Measurements from ENCODE around the gene DVL1. TPM values are rescaled to one million over a fixed set of nuclear protein-coding genes. Genes with fewer than 3 reads are reported as not detected.

DVL1 gene
- total RNA-seq, 3 donors from 2014 or later (not counting 1 experiment from before 2014, with no cell fraction given), result 33.8 to 41.9 (median 35.6) TPM

DNA sequence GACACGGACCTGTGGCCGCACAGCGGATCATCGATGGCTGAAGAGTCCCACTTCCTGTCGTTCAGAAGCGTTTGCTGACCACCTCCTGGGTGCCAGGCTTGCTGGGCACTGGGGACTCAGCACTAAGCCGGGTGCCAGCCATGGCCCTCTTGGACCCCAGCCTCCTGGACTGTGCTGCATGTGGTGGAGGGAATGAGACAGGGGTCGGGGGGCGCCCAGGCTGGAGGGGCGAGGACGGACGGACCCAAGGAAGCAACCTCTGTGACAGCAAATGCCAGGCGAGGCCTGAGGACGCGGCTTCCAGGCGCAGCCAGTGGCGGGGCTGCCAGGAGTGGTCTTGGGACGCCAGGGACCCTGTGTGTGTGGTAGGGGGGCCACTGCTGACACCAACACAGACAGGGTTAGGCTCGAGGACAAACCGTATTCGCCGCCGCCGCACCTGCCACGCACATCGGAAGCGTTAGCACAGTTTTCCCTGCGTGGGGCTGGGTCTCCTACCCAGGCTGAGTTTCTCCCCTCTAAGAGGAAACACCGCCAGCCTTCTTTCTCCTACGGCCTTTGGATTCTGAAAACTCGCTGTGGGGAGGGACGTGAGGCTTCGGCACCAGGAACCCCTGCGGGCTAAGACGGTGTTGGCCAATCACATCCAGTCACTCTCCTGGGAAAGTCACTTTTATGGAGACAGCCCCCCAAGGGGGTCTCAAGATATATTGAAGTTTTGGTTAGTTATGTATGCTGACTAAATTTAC lies 12.2 kb upstream of the DVL1 start:
- H3K9me3 ChIP-seq (ENCODE audit: control insufficient read depth, insufficient read depth, low read length), result no peaks in the 10 kb centered on the region
- H3K4me1 ChIP-seq (ENCODE audit: control insufficient read depth, insufficient read depth, low read length), result peaks cover 13% of the 10 kb centered on the region
- Mint-ChIP-seq H3K27me3 (ENCODE audit: low read depth in 2 of 2) (peaks cover 12 to 17% of the 10 kb centered on the region in 2 donors), H3K9me3 (no peaks in the 10 kb centered on the region), H3K4me1 (peaks cover 0 to 11% of the 10 kb centered on the region in 2 donors), H3K27ac (no peak overlapping the region), H3K36me3 (no peaks in the 10 kb centered on the region), H3K4me3 (no peak overlapping the region)
- WGBS (ENCODE audit: insufficient coverage), result 78% methylated on average over 31 of the region's 35 CpGs
- TF ChIP-seq, protein P1, sequence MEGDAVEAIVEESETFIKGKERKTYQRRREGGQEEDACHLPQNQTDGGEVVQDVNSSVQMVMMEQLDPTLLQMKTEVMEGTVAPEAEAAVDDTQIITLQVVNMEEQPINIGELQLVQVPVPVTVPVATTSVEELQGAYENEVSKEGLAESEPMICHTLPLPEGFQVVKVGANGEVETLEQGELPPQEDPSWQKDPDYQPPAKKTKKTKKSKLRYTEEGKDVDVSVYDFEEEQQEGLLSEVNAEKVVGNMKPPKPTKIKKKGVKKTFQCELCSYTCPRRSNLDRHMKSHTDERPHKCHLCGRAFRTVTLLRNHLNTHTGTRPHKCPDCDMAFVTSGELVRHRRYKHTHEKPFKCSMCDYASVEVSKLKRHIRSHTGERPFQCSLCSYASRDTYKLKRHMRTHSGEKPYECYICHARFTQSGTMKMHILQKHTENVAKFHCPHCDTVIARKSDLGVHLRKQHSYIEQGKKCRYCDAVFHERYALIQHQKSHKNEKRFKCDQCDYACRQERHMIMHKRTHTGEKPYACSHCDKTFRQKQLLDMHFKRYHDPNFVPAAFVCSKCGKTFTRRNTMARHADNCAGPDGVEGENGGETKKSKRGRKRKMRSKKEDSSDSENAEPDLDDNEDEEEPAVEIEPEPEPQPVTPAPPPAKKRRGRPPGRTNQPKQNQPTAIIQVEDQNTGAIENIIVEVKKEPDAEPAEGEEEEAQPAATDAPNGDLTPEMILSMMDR (IDR thresholded peaks at IDR 0.05), result no peak
- no peaks in the 10 kb centered on the region for H3K36me3 ChIP-seq (ENCODE audit: control insufficient read depth, insufficient read depth, low read length)
- no peak for ATAC-seq
- no peak for DNase-seq
- H3K27me3 ChIP-seq (ENCODE audit: control insufficient read depth, insufficient read depth, low read length), result peaks cover 23% of the 10 kb centered on the region
- no peak overlapping the region for H3K4me3 ChIP-seq (ENCODE audit: low read length)
- intact Hi-C loops (cut with micrococcal nuclease), result no loop called here
- H3K27ac ChIP-seq (ENCODE audit: low read length), result no peak overlapping the region

DNA sequence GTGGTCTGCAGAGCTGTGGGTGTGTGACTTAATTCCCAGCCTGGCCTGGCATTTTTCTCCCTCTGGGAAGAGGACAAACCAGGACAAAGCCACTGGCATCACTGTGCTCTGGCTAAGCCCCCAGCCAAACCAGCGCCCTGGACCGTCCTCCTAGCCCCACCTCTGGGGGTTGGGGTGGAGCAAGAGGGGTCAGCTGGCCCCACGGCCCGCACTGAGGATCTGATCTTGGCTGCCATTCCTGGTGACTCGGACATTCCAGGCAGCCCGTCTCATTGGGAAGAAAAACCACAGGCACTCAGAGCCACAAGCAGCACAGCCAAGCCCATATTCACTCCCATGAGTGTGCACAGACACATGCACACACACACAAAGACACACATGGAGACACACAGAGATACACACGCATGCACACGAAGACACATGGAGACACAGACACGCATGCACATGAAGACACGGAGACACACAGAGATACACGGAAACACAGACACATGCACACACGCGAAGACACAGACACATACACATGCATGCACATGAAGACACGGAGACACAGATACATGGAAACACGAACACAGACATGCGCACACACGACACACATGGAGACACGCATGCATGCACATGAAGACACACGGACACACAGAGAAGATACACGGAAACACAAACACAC lies 11.4 kb upstream of the DVL1 start:
- no peak for DNase-seq
- no peaks in the 10 kb centered on the region for H3K9me3 Mint-ChIP-seq
- peaks cover 14% of the 10 kb centered on the region for H3K4me1 ChIP-seq (ENCODE audit: control insufficient read depth, insufficient read depth, low read length)
- WGBS (ENCODE audit: insufficient coverage), result 83% methylated on average over 20 of the region's 20 CpGs
- peaks cover 12 to 17% of the 10 kb centered on the region in 2 donors for H3K27me3 Mint-ChIP-seq (ENCODE audit: low read depth in 2 of 2)
- peaks cover 23% of the 10 kb centered on the region for H3K27me3 ChIP-seq (ENCODE audit: control insufficient read depth, insufficient read depth, low read length)
- no peak overlapping the region for H3K27ac Mint-ChIP-seq
- no peak overlapping the region for H3K4me3 Mint-ChIP-seq
- H3K4me1 Mint-ChIP-seq, result peaks cover 0 to 11% of the 10 kb centered on the region in 2 donors
- H3K36me3 Mint-ChIP-seq, result no peaks in the 10 kb centered on the region
- no peaks in the 10 kb centered on the region for H3K9me3 ChIP-seq (ENCODE audit: control insufficient read depth, insufficient read depth, low read length)
- intact Hi-C loops (cut with micrococcal nuclease), result no loop called here
- no peaks in the 10 kb centered on the region for H3K36me3 ChIP-seq (ENCODE audit: control insufficient read depth, insufficient read depth, low read length)
- H3K27ac ChIP-seq (ENCODE audit: low read length), result no peak overlapping the region
- no peak for ATAC-seq
- TF ChIP-seq, protein P1 (IDR thresholded peaks at IDR 0.05), result no peak
- H3K4me3 ChIP-seq (ENCODE audit: low read length), result no peak overlapping the region

DNA sequence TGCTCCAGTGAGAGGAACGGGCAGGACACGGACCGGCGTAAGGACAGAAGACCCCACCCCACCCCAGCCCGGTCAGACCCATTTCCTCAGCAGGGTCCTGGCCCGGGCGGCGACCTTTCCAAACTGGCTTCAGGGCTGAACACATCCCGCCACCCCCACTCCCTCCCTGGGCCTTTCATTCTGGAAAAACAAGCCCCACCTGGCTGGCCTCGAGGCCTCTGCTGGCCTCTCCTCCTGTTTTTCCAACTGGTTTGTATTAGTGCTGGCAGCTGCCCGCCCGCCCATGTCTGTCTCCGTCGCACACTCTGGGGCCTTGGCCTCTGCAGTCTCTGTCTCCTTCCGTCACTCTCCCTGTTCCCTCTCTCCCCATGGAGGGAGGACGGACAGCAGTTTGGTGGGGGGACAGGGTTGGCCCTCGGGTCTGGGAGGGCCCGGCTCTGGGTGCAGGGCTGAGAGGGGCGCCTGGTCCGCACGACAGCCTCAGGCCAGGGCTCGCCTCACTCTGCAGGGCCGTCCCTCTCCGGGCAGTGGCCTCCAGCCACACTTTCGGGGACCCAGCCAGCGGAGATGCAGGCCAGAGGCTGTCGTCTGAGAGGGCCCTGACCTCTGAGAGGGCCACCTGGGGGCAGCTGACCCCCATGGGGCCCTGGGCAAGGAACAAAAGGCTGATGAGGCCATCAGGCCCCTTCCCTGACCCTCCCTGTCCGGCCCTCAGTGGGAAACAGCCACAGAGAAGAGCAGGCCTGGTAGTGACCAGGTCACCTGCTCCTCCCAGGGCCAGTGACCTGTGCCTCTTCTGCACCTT lies 10.6 kb upstream of the DVL1 start:
- intact Hi-C loops (cut with micrococcal nuclease), result no loop called here
- peaks cover 23% of the 10 kb centered on the region for H3K27me3 ChIP-seq (ENCODE audit: control insufficient read depth, insufficient read depth, low read length)
- no peak for ATAC-seq
- H3K27ac ChIP-seq (ENCODE audit: low read length), result no peak overlapping the region
- no peak overlapping the region for H3K27ac Mint-ChIP-seq
- H3K9me3 Mint-ChIP-seq, result no peaks in the 10 kb centered on the region
- no peak for DNase-seq
- H3K4me1 ChIP-seq (ENCODE audit: control insufficient read depth, insufficient read depth, low read length), result peaks cover 15% of the 10 kb centered on the region
- peaks cover 0 to 11% of the 10 kb centered on the region in 2 donors for H3K4me1 Mint-ChIP-seq
- H3K9me3 ChIP-seq (ENCODE audit: control insufficient read depth, insufficient read depth, low read length), result no peaks in the 10 kb centered on the region
- no peaks in the 10 kb centered on the region for H3K36me3 ChIP-seq (ENCODE audit: control insufficient read depth, insufficient read depth, low read length)
- no peak overlapping the region for H3K4me3 ChIP-seq (ENCODE audit: low read length)
- H3K4me3 Mint-ChIP-seq, result no peak overlapping the region
- TF ChIP-seq, protein P1 (IDR thresholded peaks at IDR 0.05), result no peak
- WGBS (ENCODE audit: insufficient coverage), result 78% methylated on average over 27 of the region's 28 CpGs
- peaks cover 12 to 17% of the 10 kb centered on the region in 2 donors for H3K27me3 Mint-ChIP-seq (ENCODE audit: low read depth in 2 of 2)
- no peaks in the 10 kb centered on the region for H3K36me3 Mint-ChIP-seq

All from natural killer cell (primary cell).